GM19043 (cell line): Measurements from ENCODE around the gene EIF4EBP2.

Experiments used
- ATAC-seq: cut with Tn5 transposase; IDR thresholded peaks from one replicate; pipeline ENCODE4 v1.9.1; 2021; ENCODE audit warnings: low read depth; ENCODE audit not compliant: unreplicated experiment

EIF4EBP2 gene

DNA sequence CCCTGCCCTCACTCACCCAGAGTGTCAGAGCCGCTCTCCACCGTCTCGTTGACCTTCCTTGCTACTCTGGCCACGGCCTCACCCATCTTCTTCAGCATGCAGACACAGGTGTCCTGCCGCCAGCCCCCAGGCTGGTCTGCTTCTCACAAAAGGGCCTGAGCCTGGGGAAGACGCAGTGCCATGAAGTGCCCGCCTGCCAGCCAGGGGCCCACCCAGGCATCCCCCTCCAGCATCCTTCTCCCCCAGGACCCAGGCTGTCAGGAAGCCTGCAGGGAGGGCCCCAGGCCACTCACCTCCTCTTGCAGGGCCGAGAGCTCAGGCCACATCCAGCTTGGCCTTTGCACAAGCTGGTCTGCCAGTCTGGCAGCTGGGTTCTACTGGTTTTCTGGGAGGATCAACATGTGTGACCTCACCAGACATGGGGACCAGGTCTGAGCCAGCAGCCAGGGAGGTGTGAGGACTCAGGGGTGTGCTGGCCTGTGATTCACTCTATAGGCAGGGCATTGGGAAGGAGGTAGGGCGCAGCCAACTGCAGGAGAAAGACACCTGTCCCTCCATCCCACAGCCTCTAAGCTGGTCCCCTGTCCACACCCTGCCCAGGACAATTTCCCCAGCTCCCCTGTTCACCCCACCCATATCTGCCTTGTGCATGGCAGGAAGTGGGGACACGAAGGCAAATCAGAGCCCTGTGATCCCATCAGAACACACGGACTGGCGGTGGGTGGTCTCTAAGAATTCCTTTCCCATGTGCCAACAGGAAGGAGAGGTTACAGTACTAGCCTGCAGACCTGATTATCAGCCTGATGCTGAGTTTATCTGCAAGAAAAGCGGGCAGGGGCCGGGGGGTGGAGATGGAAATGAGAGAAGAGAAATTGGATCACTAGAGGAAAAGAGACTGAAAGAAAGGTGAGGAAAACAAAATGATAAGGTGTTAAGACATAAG lies 27.2 kb upstream of the EIF4EBP2 start:
- ATAC-seq = no peak

DNA sequence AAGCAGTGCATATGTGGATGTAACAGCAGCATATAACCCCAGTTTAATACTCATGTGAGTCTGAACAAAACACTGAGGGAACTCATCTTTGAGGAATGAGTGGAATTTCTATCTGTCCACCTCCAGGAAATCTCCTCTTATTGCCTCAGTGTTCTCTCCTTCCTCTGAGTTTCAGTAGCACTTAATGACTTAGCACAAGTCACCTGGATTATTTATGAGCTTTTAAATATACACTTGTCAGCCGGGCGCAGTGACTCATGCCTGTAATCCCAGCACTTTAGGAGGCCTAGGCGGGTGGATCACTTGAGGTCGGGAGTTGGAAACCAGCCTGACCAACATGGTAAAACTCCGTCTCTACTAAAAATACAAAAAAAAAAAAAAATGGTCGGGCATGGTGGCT lies 25.8 kb upstream of the EIF4EBP2 start:
- no peak for ATAC-seq

DNA sequence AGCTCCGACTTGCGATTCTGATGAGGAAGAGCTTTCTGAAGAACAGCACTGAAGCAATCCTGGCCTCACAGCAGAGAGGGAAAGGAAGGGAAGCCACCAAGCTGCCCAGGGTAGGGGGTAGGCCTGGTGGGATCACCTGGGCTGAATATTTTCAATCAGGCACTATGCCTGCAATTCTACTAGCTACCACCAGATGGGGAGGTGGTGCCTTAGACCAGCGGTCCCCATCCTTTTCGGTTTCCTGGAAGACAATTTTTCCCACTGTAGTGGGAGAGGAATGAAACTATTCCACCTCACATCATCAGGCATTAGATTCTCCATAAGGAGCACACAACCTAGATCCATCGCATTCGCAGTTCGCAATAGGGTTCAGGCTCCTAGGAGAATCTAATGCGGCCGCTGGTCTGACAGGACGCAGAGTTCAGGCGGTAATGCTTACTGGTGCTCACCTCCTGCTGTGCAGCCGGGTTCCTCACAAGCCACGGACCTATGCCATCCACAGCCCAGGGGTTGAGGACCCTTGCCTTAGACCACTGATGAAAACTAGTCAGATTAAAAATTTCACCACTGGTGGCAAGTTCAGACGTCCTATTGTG lies 24.3 kb upstream of the EIF4EBP2 start:
- no peak for ATAC-seq

DNA sequence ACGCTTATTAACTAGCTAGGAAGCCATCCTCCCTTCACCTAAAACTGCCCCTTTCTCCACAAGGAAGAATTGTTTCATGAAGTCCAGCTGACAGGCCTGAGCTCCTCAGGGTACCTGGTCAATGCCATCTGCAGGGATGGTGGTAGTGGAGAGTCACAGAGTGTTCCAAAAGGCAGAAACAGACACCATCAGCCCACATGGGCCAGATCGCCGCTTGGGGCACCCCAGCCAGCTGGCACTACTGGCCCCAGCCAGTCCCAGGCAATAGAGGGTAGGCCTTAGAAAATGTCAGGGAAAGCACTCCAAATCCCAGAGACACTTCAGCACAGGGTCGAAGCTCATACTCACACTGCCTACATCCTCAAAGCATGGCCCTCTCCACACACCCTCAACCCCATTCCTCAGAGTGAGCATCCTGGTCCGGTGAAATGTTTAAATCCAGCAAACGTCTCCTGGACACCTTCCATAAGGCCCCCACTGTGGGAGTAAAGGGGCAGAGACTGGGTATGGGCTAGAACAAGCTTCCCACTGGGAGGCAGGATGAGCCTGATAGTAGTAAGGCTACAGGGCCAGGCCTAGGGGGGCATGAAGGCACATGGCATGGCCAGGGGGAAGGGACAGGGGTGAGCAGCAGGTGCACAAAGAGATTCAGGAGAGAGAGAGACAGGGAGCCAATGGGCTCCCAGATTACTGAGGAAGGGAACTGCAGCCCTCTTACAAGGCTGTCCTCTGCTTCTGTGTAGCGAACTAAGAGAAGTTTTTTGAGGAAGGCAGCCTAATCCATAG lies 23.4 kb upstream of the EIF4EBP2 start:
- no peak for ATAC-seq

DNA sequence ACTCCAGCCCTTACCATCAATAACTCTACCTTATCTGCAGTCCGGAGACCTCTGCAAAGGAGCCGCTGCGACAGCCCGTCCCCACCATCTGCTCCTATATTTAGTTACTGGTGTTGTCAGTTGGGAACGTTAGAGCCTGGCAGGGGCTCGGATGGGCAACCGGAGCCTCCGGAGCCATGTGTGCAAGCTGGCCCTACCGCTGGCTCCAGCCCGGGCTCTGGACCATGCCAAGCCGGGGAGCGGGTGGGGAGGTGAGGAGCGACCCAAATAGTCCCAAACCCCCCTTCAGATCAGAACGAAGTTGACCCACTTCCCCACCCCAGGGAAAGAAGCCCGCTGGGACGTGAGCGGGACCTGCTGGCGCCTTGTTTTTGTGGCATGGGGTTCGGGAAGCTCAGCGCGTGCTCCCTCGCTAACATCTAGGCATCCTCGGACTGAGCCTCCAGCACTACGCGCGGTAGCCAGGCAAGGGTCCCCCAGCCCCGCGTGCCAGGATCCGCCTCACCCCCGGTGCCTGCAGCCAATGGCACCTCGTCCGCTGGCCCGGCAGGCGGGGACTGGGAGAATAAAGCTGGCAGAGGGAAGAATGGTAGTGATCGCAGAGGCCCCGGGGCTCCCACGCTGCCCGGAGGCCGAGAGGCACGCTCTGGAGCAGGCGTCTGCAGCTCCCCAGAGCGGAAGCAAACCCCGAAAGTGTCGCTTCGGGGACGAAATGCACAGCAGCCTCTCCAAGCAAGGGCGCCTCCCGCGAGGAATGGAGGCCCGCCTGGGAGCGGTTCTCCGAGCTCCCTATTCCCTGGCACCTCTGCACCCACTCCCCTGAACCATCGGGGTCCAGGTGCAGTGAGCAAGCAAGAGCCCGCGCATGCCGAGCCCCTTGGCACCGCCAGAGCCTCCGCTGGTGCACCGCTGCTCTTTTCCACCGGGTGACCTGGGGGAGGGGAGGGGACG lies 22.2 kb upstream of the EIF4EBP2 start:
- peak; percentile 37 for ATAC-seq

DNA sequence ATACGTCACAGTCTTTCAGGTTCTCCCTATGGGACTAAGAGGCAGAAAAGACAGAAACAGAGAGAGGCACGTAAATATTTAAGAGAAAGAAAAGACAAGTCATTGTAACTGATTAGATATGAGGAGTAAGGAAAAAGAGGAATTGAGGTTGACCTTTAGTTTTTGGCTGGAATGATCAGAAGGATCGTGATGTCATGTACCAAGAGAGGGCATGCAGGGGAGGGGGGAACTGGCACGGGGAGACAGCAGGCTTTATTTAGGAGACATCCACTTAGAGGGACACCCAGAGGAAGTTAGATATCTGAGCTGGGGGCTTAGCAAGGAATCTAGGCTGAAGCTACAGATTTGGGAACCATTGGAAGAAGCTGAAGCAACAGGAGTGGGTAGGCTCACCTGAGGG lies 12.3 kb upstream of the EIF4EBP2 start:
- ATAC-seq = no peak

DNA sequence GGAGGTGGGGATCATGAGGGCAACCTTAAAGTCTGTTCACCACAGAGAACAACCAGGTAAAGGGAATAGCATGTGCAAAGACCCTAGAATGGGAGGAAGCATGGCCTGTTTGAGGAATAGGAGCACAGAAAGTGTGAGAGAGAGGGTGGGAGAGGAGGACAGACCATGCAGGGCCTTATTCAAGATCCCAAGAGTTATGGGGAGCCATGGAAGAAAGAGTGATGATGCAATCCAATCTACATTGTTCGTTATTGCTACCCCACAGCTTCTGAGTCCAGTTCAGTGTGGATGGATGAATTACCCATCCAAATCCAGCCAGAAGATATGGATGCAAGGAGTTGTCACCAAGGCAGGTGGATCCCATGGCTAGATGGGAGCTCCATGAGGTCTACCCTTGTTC lies 7.8 kb upstream of the EIF4EBP2 start:
- no peak for ATAC-seq

DNA sequence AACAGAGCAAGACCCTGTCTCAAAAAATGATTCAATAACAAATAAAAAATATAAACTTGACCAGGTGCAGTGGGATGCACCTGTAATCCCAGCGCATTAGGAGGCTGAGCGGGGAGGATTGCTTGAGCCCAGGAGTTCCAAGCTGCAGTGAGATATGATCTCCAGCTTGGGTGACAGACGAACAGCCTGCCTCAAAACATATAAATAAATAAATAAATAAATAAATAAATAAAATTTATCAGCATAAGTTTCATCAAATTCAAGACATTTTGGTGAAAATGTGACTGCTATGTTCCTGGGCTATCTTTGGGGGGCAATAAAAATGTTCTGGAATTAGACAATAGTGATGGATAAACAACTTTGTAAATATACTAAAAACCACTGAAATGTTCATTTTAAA lies 4.8 kb upstream of the EIF4EBP2 start:
- ATAC-seq = no peak

DNA sequence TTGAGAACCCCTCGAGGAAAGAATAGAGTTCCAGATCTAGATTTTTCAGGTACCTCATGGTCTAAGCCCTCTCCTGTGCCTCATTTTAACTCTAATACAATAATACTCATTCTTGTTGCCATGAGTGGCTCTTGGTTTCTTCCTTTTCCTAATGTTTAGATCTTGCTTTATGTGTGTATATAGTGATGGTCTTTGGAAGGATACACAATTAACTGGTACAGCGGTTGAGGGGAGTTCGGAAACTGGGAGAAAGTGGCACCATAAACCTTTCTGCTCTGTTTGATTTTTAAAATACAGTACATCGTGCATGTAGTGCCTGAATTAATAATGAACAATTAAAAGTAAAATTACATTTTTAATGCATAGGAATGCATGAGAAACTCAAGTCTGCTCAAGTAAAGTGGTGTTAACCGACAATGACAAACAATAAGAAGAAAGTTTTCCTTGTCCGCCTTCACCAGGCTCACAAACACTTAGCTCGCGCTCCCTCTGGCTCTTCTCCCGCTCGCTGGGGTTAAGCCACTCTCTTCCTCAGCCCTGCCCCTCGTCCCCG lies 386 bp upstream of the EIF4EBP2 start:
- ATAC-seq = peak; percentile 6

DNA sequence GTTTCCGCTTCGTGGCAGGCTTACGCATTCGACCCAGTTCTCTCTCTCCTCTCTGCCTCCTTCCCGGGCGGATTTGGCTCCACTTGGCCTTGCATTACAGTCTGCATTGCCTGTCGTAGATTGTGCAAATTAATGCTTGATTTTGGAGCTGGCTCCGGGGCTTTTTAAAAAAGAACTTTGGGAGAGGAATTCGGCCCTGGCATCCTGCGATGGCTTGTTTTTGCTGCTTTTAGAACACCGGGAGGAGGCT lies 767 bp downstream of the EIF4EBP2 start:
- no peak for ATAC-seq

DNA sequence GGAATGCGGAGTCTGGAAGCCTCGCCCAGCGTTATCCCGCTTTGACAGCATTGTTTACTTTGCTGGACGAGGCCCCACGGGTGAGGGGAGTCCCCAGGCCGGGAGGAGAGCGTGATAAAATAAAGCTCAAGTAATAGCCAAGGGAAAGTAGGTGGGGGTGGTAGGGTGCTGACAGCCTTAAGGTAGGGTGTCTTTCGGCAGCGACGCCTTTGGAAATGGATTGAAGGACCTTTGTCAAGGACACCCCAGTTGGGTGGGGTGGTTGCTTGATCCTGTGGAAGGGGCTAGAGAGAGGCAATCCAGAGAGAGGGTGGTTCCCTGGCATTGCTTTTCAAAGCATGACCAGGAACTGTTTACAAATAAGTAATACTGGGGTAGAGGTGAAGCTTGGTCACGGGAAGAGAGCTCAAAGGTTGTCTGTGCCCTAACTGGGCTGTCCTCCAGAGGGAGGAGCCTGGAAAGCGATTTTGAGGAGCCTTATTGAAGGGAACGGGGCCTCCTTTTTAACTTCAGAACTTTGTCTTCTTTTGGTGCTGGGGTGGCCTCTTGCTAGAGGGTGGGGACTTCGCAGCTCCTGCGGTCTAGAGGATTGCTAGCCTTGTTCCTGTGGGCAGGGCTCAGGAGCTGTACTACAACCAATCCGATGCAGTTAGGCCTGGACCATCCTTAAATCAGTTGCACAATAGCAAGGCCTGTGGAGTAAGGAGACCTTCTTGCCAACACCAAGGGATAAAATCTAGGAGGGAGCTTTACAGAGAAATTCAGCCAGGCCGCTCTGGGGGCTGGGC lies 1.3 kb downstream of the EIF4EBP2 start:
- peak; percentile 44 for ATAC-seq

DNA sequence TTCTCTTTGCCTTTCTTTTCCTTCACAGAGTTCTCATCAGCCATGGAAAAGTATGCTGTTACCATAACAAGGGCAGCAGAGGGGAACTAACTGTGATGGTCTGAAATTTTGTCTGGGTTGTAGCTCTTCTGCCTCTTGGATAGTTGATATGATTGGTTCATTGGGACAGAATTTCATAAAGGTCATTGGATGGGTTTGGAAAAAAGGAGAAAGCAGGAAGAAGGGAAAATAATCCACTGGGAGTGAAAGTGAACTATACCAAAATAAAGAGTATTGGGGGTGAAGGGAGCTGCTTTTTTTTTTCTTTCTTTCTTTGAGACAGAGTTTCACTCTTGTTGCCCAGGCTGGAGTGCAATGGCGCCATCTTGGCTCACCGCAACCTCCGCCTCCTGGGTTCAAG lies 5.8 kb downstream of the EIF4EBP2 start:
- no peak for ATAC-seq

DNA sequence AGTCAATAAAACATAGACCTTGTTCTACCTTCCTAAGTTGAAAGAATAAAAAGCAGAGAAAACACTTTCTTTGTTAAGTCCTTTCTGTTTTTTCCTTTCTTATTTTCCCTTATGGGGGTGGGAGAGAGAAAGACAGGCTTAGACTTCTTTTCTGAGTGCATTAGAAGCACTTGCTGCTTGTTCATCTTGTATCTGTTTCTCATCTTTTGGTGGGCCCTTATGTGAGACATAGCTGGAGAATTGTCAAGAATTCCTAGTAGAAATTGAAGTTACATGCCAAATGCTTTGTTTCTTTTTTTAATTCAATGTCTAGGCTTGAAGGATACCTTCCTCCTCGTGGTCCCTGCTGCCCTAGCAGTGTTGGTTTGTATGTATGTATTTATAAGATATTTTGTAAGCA lies 6.7 kb downstream of the EIF4EBP2 start:
- ATAC-seq = no peak

DNA sequence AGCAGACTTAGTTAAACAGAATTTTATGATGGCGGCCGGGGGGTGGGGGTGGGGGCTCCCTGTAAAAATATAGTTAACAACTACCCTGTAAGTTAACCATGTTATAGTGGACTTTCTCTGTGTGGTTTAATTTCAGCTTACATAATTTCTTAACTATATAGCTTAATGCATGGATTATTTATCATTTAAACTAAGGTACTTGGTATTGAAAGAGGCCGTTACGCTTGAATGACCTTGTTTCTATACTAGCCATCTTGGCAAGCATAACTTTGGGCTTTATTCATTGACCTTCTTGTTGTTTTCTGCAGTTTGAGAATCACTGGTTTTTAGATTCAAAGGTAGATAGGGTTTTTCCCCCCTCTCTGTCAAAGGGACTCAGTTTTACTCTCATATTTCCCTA lies 8.4 kb downstream of the EIF4EBP2 start:
- ATAC-seq = no peak

DNA sequence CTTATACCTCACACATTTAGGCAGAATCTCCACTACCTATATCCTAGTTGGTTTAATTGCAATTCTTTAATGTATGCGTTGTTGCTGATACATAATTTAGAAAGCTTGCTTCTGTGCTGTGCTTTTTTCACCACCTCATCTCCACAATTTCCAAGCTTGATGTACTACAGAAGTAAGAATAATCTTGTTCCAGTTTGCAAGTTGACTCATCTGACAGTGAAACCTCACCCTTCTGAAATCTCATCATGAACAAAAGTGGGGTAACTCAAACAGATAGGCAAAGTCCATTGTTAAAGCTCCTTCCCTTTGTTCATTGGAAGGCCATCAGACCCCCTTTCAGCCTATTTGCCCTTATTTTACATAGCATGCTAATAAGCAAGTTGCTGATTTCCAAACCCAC lies 13.6 kb downstream of the EIF4EBP2 start:
- ATAC-seq = no peak

DNA sequence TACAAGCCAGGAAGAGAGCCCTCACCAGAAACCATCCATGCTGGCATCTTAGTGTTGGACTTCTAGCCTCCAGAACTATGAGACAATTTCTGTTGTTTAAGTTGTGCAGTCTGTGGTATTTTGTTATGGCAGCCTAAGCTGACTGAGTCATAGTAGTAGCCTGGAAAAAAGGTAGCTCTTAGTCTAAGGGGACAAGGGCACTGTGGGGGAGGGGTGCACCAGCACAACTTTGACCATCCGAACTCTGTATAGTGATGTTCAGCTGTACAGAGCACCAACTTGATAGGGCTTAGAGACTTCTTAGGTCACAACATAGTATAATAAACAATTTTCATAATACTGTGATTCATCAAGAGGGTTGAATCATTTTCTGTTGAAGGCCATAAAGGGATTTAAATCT lies 14.3 kb downstream of the EIF4EBP2 start:
- no peak for ATAC-seq

DNA sequence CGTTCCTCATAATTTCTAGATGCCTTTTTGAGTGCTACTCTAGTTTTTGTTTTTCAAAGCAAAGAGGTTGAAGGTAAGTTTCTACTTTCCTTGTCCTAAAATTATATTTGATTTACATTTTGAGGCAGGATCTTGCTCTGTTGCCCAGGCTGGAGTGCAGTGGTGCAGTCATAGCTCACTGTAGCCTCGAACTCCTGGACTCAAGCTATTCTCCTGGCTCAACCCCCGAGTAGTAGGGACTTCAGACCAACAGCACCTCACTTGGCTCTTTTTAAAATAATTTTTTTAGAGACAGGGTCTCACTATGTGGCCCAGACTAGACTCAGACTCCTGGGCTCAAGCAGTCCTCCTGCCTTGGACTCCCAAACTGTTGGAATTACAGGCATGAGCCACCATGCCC lies 14.8 kb downstream of the EIF4EBP2 start:
- no peak for ATAC-seq

DNA sequence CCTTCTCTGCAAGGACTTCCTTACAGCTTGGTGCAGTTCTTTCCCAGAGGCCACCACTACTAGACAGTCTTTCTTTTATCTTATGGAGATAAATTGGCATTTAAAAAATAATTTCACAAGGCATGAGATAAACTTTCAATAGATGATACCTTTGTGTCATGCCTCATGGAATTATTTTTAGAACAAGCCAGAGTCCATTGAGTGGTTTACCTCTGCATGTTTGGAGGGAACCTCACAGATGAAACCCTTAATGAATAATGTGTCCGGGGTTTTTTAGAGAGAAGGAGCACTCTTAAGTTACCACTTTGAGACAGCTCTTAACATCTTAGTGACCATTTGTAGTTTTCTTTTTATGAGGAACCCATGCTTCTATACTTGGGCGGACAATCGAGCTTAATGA lies 20.4 kb downstream of the EIF4EBP2 start:
- ATAC-seq = no peak

DNA sequence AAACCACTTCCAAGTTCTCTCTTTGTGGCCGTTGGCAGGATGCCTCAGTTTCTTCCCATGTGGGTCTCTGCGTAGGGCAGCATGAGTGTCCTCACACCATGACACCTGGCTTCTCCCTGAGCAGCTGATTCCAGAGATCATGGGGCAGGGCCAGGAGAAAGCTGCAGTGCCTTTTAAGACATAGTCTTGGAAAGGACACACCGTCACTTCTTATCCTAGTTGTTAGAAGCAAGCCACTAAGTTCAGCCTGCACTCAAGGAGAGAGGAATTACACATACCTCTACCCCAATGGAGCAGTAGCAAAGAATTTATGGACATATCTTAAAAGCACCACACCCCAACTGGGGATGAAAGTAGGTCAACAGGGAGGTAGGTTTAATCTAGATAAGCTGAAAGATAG lies 21.2 kb downstream of the EIF4EBP2 start:
- ATAC-seq = no peak

DNA sequence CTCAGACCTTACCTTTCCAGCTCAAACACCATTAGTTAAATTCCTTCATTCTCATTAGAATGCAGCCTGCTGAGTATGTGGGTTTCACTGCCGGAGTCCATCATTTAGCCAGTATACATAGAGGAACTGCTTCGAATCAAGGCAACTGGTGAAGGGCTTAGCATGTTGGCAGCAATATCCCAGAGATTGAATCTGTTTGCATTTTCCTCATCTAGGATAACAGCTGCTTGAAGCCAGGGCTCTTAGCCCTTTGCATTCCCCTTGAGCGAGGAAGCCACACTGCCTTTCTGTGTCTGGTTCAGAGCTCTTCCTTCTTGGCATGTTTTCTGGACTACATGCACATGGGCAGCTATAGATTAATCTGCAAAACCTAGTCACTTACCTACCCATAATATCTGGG lies 22.9 kb downstream of the EIF4EBP2 start:
- ATAC-seq = no peak
